ENCODE results near the gene ZNF512B.

- no peak for TF ChIP-seq PPARA (CRISPR knock-in tag; IDR thresholded peaks at IDR 0.05; ENCODE audit: borderline replicate concordance)
- TF ChIP-seq TSHZ2 (CRISPR knock-in tag; IDR thresholded peaks at IDR 0.05) = no peak
- TF ChIP-seq TCF4 (CRISPR knock-in tag; IDR thresholded peaks at IDR 0.05; ENCODE audit: borderline replicate concordance) = no peak
- TF ChIP-seq BACH2 (CRISPR knock-in tag; IDR thresholded peaks at IDR 0.05; ENCODE audit: borderline replicate concordance) = no peak
- no peak for TF ChIP-seq ZNF565 (CRISPR knock-in tag; conservative IDR thresholded peaks at IDR 0.05; ENCODE audit: low read depth)
- TF ChIP-seq, protein P1, sequence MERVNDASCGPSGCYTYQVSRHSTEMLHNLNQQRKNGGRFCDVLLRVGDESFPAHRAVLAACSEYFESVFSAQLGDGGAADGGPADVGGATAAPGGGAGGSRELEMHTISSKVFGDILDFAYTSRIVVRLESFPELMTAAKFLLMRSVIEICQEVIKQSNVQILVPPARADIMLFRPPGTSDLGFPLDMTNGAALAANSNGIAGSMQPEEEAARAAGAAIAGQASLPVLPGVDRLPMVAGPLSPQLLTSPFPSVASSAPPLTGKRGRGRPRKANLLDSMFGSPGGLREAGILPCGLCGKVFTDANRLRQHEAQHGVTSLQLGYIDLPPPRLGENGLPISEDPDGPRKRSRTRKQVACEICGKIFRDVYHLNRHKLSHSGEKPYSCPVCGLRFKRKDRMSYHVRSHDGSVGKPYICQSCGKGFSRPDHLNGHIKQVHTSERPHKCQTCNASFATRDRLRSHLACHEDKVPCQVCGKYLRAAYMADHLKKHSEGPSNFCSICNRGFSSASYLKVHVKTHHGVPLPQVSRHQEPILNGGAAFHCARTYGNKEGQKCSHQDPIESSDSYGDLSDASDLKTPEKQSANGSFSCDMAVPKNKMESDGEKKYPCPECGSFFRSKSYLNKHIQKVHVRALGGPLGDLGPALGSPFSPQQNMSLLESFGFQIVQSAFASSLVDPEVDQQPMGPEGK (CRISPR knock-in tag; IDR thresholded peaks at IDR 0.05; ENCODE audit: borderline replicate concordance) = no peak
- no peak for TF ChIP-seq OSR1 (CRISPR knock-in tag; IDR thresholded peaks at IDR 0.05)
- no peak for TF ChIP-seq CREB5 (CRISPR knock-in tag; IDR thresholded peaks at IDR 0.05; ENCODE audit: low read depth)
- TF ChIP-seq CSDC2 (CRISPR knock-in tag; IDR thresholded peaks at IDR 0.05) = no peak
- no peak for TF ChIP-seq TOX (CRISPR knock-in tag; IDR thresholded peaks at IDR 0.05; ENCODE audit: borderline replicate concordance)
- no peak for TF ChIP-seq SNAI2 (CRISPR knock-in tag; IDR thresholded peaks at IDR 0.05)
- TF ChIP-seq ARNTL (CRISPR knock-in tag; IDR thresholded peaks at IDR 0.05; ENCODE audit: borderline replicate concordance, low read depth) = no peak
- no peak for TF ChIP-seq GLIS3 (CRISPR knock-in tag; IDR thresholded peaks at IDR 0.05)
Measured at GRCh38 chr20:63979229-63979556, 9.5 kb upstream of the ZNF512B start.

Data from SK-N-SH treated with all-trans-retinoic acid at 6 μM for 48 hours (cell line).